GM12801 (cell line): ENCODE results near the gene SYAP1.

Experiments
- CTCF ChIP-seq: IDR thresholded peaks from one replicate; pipeline ENCODE4 v1.5.1; 2011; ENCODE audit warnings: control low read depth; ENCODE audit not compliant: insufficient read length; ENCODE audit errors: extremely low read depth

Gene SYAP1

GRCh38 chrX:16786791-16787735 is 67.7 kb downstream of the SYAP1 start:
- no peak for TF ChIP-seq CTCF

GRCh38 chrX:16788477-16788876 is 69.1 kb downstream of the SYAP1 start:
- TF ChIP-seq CTCF: no peak

GRCh38 chrX:16796298-16796697 is 76.9 kb downstream of the SYAP1 start:
- no peak for TF ChIP-seq CTCF

- no peak for TF ChIP-seq CTCF
Observed at GRCh38 chrX:16797358-16797757, 77.9 kb downstream of the SYAP1 start.

GRCh38 chrX:16797841-16798240 is 78.4 kb downstream of the SYAP1 start:
- no peak for TF ChIP-seq CTCF

- TF ChIP-seq CTCF: no peak
Observed at GRCh38 chrX:16804923-16805464, 85.6 kb downstream of the SYAP1 start.

- TF ChIP-seq CTCF: no peak
Observed at GRCh38 chrX:16807548-16807947, 88.1 kb downstream of the SYAP1 start.
